Thoracic aorta (tissue), 2 donors: Measurements from ENCODE around the gene GEMIN8. TPM values are rescaled to one million over a fixed set of nuclear protein-coding genes. Genes with fewer than 3 reads are reported as not detected.

Source experiments
- ATAC-seq: fragments of 150-250 bp; one replicate; pipeline ENCODE4 v1.8.0; 2017; ENCODE audit warnings: low read depth; ENCODE audit not compliant: insufficient number of reproducible peaks, low FRiP score
- DNase-seq: peaks from one replicate; pipeline ENCODE4 v3.0.0-alpha.2; 2020; ENCODE audit warnings: low spot score
- H3K27ac ChIP-seq, 2 donors: fragments of 200-600 bp; sonication (generic); 1 replicate in 1 of 2; 2 replicates in 1 of 2; pipeline ENCODE4 v1.5.1; 2016; ENCODE audit warnings: mild to moderate bottlenecking in 2 of 2, moderate library complexity in 2 of 2
- H3K27me3 ChIP-seq: fragments of 200-600 bp; sonication (generic); replicated peaks from 2 replicates; pipeline ENCODE4 v1.6.0; 2016; ENCODE audit warnings: mild to moderate bottlenecking; ENCODE audit not compliant: insufficient read depth
- H3K36me3 ChIP-seq: fragments of 200-600 bp; sonication (generic); one replicate; pipeline ENCODE4 v1.5.1; 2016
- H3K4me1 ChIP-seq, 2 donors: fragments of 200-600 bp; sonication (generic); 1 replicate in 1 of 2; 2 replicates in 1 of 2; pipeline versions ENCODE4 v1.5.1 to v1.6.0; 2016; ENCODE audit warnings: low read depth in 2 of 2, mild to moderate bottlenecking in 1 of 2; ENCODE audit not compliant: control insufficient read depth in 1 of 2
- H3K4me3 ChIP-seq: fragments of 200-600 bp; sonication (generic); 2 replicates; pipeline ENCODE4 v1.5.1; 2016; ENCODE audit warnings: mild to moderate bottlenecking
- H3K9me3 ChIP-seq: fragments of 200-600 bp; sonication (generic); 2 replicates; pipeline ENCODE4 v1.5.1; 2016
- total RNA-seq, 2 donors: library from RNA; depleted of rRNA; stranded (reverse); fragments of >200 nt; gene quantifications; one replicate each; pipeline versions ENCODE4 v1.1.0 to v1.2.3, GENCODE V29; 2016
- TF ChIP-seq, protein P1 (sequence below): fragments of 200-600 bp; sonication (generic); IDR thresholded peaks from one replicate; pipeline ENCODE4 v1.5.1; 2019; ENCODE audit warnings: antibody characterized with exemption

GEMIN8 gene
- total RNA-seq, 2 donors from 2014 or later = 9.8 to 23.7 TPM

DNA sequence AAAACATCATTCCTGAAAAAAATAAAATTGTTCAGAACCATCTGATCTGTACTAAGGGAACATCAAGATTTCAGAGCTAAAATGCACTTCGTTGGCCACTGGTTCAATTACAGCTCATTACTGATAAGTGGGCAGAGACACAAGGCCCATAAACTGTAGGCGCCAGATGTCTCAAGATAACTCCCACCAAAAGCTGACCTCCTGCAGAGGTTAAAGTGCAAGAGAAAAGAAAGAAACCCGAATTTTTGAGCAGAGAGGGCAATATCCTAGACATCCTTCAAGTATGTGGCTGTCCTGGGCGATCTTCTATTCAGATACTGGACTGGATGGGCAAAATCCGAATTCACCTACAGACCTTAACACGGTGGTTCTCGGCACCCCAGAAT is 660 bp downstream of the GEMIN8 start:
- TF ChIP-seq, protein P1, sequence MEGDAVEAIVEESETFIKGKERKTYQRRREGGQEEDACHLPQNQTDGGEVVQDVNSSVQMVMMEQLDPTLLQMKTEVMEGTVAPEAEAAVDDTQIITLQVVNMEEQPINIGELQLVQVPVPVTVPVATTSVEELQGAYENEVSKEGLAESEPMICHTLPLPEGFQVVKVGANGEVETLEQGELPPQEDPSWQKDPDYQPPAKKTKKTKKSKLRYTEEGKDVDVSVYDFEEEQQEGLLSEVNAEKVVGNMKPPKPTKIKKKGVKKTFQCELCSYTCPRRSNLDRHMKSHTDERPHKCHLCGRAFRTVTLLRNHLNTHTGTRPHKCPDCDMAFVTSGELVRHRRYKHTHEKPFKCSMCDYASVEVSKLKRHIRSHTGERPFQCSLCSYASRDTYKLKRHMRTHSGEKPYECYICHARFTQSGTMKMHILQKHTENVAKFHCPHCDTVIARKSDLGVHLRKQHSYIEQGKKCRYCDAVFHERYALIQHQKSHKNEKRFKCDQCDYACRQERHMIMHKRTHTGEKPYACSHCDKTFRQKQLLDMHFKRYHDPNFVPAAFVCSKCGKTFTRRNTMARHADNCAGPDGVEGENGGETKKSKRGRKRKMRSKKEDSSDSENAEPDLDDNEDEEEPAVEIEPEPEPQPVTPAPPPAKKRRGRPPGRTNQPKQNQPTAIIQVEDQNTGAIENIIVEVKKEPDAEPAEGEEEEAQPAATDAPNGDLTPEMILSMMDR = no peak
- Histone ChIP-seq H3K4me3 (peak overlapping the region; percentile 84), H3K9me3 (no peaks in the 10 kb centered on the region), H3K4me1 (peaks cover 14 to 23% of the 10 kb centered on the region in 2 donors), H3K27ac (peak overlapping the region; percentile 80 to 82), H3K36me3 (no peaks in the 10 kb centered on the region), H3K27me3 (no peaks in the 10 kb centered on the region)
- DNase-seq = no peak
- ATAC-seq = no peak

DNA sequence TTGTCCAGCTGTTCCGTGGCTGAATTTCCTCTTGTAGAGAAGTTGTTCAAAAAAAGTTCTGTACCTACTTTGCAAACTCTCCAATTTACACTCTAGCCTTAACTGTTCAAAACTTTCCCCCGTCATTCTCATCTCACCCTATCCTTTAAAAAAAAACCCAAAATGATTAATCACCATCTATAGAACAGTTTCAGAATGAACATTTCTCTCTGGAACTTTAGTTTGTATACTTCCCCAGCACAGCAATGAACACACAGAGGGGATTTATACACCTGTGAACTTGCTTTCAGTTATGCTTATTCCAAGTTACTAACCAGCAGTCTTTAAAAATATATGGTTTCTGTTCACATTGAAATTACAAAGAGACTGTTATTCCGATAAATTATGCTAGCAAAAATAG is 1.2 kb downstream of the GEMIN8 start:
- H3K27me3 ChIP-seq = no peaks in the 10 kb centered on the region
- H3K27ac ChIP-seq = peak overlapping the region; percentile 15 to 80
- DNase-seq = no peak
- H3K36me3 ChIP-seq = no peaks in the 10 kb centered on the region
- peak overlapping the region; percentile 84 for H3K4me3 ChIP-seq
- TF ChIP-seq, protein P1 = no peak
- no peak for ATAC-seq
- H3K9me3 ChIP-seq = no peaks in the 10 kb centered on the region
- H3K4me1 ChIP-seq = peaks cover 14 to 23% of the 10 kb centered on the region in 2 donors

GRCh38 chrX:14027511-14028019 is 2.1 kb downstream of the GEMIN8 start:
- Histone ChIP-seq H3K27ac (peak overlapping the region; percentile 34 to 44), H3K4me3 (no peak overlapping the region), H3K9me3 (no peaks in the 10 kb centered on the region), H3K4me1 (peaks cover 14 to 23% of the 10 kb centered on the region in 2 donors), H3K36me3 (no peaks in the 10 kb centered on the region), H3K27me3 (no peaks in the 10 kb centered on the region)
- ATAC-seq (no peak), DNase-seq (no peak)
- TF ChIP-seq, protein P1 = no peak

DNA sequence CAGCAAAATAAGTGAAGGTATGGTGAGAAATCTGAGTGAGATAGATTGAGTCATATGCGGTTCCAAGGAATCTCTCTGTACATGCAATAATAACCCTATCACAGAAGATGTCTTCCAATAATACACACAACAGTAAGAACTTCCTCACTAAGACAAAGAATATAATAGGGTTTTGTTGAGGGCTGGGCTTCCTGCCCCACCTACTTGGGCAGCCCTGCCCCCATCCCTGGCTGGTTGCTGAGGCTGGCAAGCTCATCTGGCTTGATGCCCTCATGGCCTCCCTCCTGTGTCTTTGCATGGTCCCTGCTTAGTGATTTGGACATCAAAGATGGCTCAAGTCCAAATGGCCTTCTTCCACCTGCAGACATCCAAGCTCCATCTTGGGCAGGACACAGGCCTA is 2.7 kb downstream of the GEMIN8 start:
- Histone ChIP-seq H3K4me3 (no peak overlapping the region), H3K36me3 (no peaks in the 10 kb centered on the region), H3K27me3 (no peaks in the 10 kb centered on the region), H3K27ac (peak overlapping the region; percentile 34 to 44), H3K9me3 (no peaks in the 10 kb centered on the region), H3K4me1 (peaks cover 14 to 23% of the 10 kb centered on the region in 2 donors)
- DNase-seq (no peak), ATAC-seq (no peak)
- TF ChIP-seq, protein P1 = no peak

GRCh38 chrX:14026121-14026520 is 3.6 kb downstream of the GEMIN8 start:
- peaks cover 14 to 23% of the 10 kb centered on the region in 2 donors for H3K4me1 ChIP-seq
- H3K27ac ChIP-seq = no peak overlapping the region
- H3K4me3 ChIP-seq = no peak overlapping the region
- no peaks in the 10 kb centered on the region for H3K27me3 ChIP-seq
- no peaks in the 10 kb centered on the region for H3K9me3 ChIP-seq
- no peak for DNase-seq
- TF ChIP-seq, protein P1 = no peak
- H3K36me3 ChIP-seq = no peaks in the 10 kb centered on the region
- ATAC-seq = no peak
